ENCODE measurements around the gene PPP6R2. TPM values are rescaled to one million over a fixed set of nuclear protein-coding genes. Genes with fewer than 3 reads are reported as not detected.

PPP6R2 gene
- total RNA-seq, 1 experiment from 2014 or later = 49.2 TPM

- peaks cover 66% of the 10 kb centered on the region for H3K79me2 ChIP-seq (ENCODE audit: low read depth)
- peak; percentile 90 to 94 for DNase-seq
- H3K4me2 ChIP-seq = peak overlapping the region; percentile 87
- no TSS peak for BruUV-seq (replicated peaks)
- no peaks in the 10 kb centered on the region for H3K9me2 ChIP-seq (ENCODE audit: insufficient read depth)
- peaks cover 43% of the 10 kb centered on the region for H3F3A ChIP-seq (ENCODE audit: insufficient read depth, low read depth)
- H3K4me1 ChIP-seq (replicated peaks; ENCODE audit: insufficient read depth) = peaks cover 56% of the 10 kb centered on the region
- ChIA-PET POLR2A (ENCODE audit: unreplicated experiment) (interaction anchor here (0.6 to 0.7 kb wide), 4 partner anchors 23 to 237 kb away, joined by 4 to 8 read pairs (median 4); no protein-coding TSS in a partner anchor), CTCF (interaction anchor here (0.6 kb wide), 1 partner anchor 38 kb away, joined by 5 read pairs; the partner anchor contains the start of gene NCAPH2)
- H3K4me3 ChIP-seq = peak overlapping the region; percentile 22; the same call in 1 of the 2 replicates
- no peaks in the 10 kb centered on the region for H3K9me3 ChIP-seq (ENCODE audit: insufficient read depth, low read depth)
- no peaks in the 10 kb centered on the region for H3K27me3 ChIP-seq (ENCODE audit: insufficient read depth, low read depth)
- TF ChIP-seq CTCF (conservative IDR thresholded peaks at IDR 0.05) = no peak
- no peak for TF ChIP-seq EZH2 (IDR thresholded peaks at IDR 0.05; ENCODE audit: low read depth)
- H2AFZ ChIP-seq = no peak overlapping the region
- peak overlapping the region; percentile 44 for H3K27ac ChIP-seq
- intact Hi-C loops (cut with micrococcal nuclease; ENCODE audit: unreplicated experiment) = no loop called here
- H4K20me1 ChIP-seq (ENCODE audit: insufficient read depth) = peaks cover 87% of the 10 kb centered on the region
- H3K36me3 ChIP-seq (ENCODE audit: low read depth) = peaks cover 15% of the 10 kb centered on the region
These were observed 126.5 kb downstream of the PPP6R2 start for GRCh38 chr22:50469377-50470305.

- H3K79me2 ChIP-seq (ENCODE audit: low read depth) = peaks cover 66% of the 10 kb centered on the region
- H3K36me3 ChIP-seq (ENCODE audit: low read depth) = peaks cover 10% of the 10 kb centered on the region; the same call in 1 of the 2 replicates
- peak overlapping the region; percentile 22; the same call in 1 of the 2 replicates for H3K4me3 ChIP-seq
- CTCF ChIA-PET = no interaction called here
- H3K27ac ChIP-seq = peak overlapping the region; percentile 44
- TF ChIP-seq EZH2 (IDR thresholded peaks at IDR 0.05; ENCODE audit: low read depth) (no peak), CTCF (conservative IDR thresholded peaks at IDR 0.05) (no peak)
- no peaks in the 10 kb centered on the region for H3K27me3 ChIP-seq (ENCODE audit: insufficient read depth, low read depth)
- no peak overlapping the region for H2AFZ ChIP-seq
- H3F3A ChIP-seq (ENCODE audit: insufficient read depth, low read depth) = peaks cover 43% of the 10 kb centered on the region
- H3K4me1 ChIP-seq (replicated peaks; ENCODE audit: insufficient read depth) = peaks cover 59% of the 10 kb centered on the region
- intact Hi-C loops (cut with micrococcal nuclease; ENCODE audit: unreplicated experiment) = no loop called here
- peaks cover 78% of the 10 kb centered on the region for H4K20me1 ChIP-seq (ENCODE audit: insufficient read depth)
- no TSS peak for BruUV-seq (replicated peaks)
- POLR2A ChIA-PET (ENCODE audit: unreplicated experiment) = interaction anchor here (0.6 to 0.7 kb wide), 2 partner anchors 29 to 238 kb away, joined by 4 to 5 read pairs; no protein-coding TSS in a partner anchor
- peak overlapping the region; percentile 87 for H3K4me2 ChIP-seq
- H3K9me2 ChIP-seq (ENCODE audit: insufficient read depth) = no peaks in the 10 kb centered on the region
- DNase-seq = no peak
- no peaks in the 10 kb centered on the region for H3K9me3 ChIP-seq (ENCODE audit: insufficient read depth, low read depth)
These were observed 127.4 kb downstream of the PPP6R2 start for GRCh38 chr22:50470491-50470890.

GRCh38 chr22:50471197-50471847, 128.2 kb downstream of the PPP6R2 start:
- Histone ChIP-seq H3K4me1 (replicated peaks; ENCODE audit: insufficient read depth) (peaks cover 60% of the 10 kb centered on the region), H3K36me3 (ENCODE audit: low read depth) (peaks cover 10% of the 10 kb centered on the region; the same call in 1 of the 2 replicates), H3K27ac (peak overlapping the region; percentile 44), H3K79me2 (ENCODE audit: low read depth) (peaks cover 66% of the 10 kb centered on the region), H3K4me3 (no peak overlapping the region), H3K9me2 (ENCODE audit: insufficient read depth) (no peaks in the 10 kb centered on the region), H3K4me2 (peak overlapping the region; percentile 87), H3K9me3 (ENCODE audit: insufficient read depth, low read depth) (no peaks in the 10 kb centered on the region), H3K27me3 (ENCODE audit: insufficient read depth, low read depth) (no peaks in the 10 kb centered on the region), H2AFZ (no peak overlapping the region), H3F3A (ENCODE audit: insufficient read depth, low read depth) (peaks cover 43% of the 10 kb centered on the region), H4K20me1 (ENCODE audit: insufficient read depth) (peaks cover 74% of the 10 kb centered on the region)
- ChIA-PET POLR2A (ENCODE audit: unreplicated experiment) (no interaction called here), CTCF (interaction anchor here (0.6 kb wide), 1 partner anchor 56 kb away, joined by 9 read pairs; no protein-coding TSS in a partner anchor)
- BruUV-seq (replicated peaks) = no TSS peak
- intact Hi-C loops (cut with micrococcal nuclease; ENCODE audit: unreplicated experiment) = no loop called here
- TF ChIP-seq EZH2 (IDR thresholded peaks at IDR 0.05; ENCODE audit: low read depth) = no peak
- no peak for TF ChIP-seq CTCF (conservative IDR thresholded peaks at IDR 0.05)
- DNase-seq = no peak
